Caki2 (cell line): ENCODE measurements around the gene PRSS22. TPM values are rescaled to one million over a fixed set of nuclear protein-coding genes. Genes with fewer than 3 reads are reported as not detected.

Source experiments
- DNase-seq: peaks from one replicate; pipeline ENCODE4 v3.0.0-alpha.2; 2015; ENCODE audit warnings: low read depth
- in situ Hi-C: cut with HindIII; loops from 2 replicates; pipeline ENCODE4 v1.10.0; 2016; ENCODE audit warnings: low sequenced_read_pairs, low pct_unique_long_range_greater_than_20kb, mixed read lengths
- total RNA-seq: library from RNA; depleted of rRNA; stranded (reverse); fragments of >200 nt; shearing (Covaris generic); gene quantifications from 2 replicates; pipeline ENCODE4 v1.2.3, GENCODE V29; 2014; ENCODE audit warnings: low replicate concordance

PRSS22 gene
- total RNA-seq, 1 experiment from 2014 or later, result not detected

GRCh38 chr16:2882650-2883457, 24.9 kb upstream of the PRSS22 start, which contains the start of gene FLYWCH2:
TSS of gene FLYWCH2 (plus strand) at chr16:2883215. CDS start at chr16:2896450, 13,235 bp downstream.
- in situ Hi-C loops, result no loop called here

GRCh38 chr16:2881783-2882649, 24.0 kb upstream of the PRSS22 start:
- in situ Hi-C loops, result no loop called here
- peak; percentile 30 for DNase-seq

More at GRCh38 chr16:2882650-2883457, 24.9 kb upstream of the PRSS22 start, which contains the start of gene FLYWCH2:
- peak; percentile 100 for DNase-seq

GRCh38 chr16:2879854-2880508, 22.0 kb upstream of the PRSS22 start:
- peak; percentile 29 for DNase-seq
- in situ Hi-C loops, result no loop called here

- in situ Hi-C loops, result no loop called here
- peak; percentile 79 for DNase-seq
Observed at GRCh38 chr16:2874912-2875362, 17.0 kb upstream of the PRSS22 start.

- DNase-seq, result no peak
- in situ Hi-C loops, result no loop called here
Observed at GRCh38 chr16:2874032-2874911, 16.3 kb upstream of the PRSS22 start.

- in situ Hi-C loops, result no loop called here
- DNase-seq, result no peak
Observed at GRCh38 chr16:2871926-2872325, 14.0 kb upstream of the PRSS22 start.

GRCh38 chr16:2867987-2868789, 10.2 kb upstream of the PRSS22 start:
- in situ Hi-C loops, result no loop called here
- peak; percentile 98 for DNase-seq

GRCh38 chr16:2867661-2867986, 9.7 kb upstream of the PRSS22 start:
- in situ Hi-C loops, result no loop called here
- DNase-seq, result no peak

- no peak for DNase-seq
- in situ Hi-C loops, result no loop called here
Observed at GRCh38 chr16:2866431-2866830, 8.5 kb upstream of the PRSS22 start.

GRCh38 chr16:2865651-2866050, 7.7 kb upstream of the PRSS22 start:
- DNase-seq, result no peak
- in situ Hi-C loops, result no loop called here

GRCh38 chr16:2860826-2861567, 3.0 kb upstream of the PRSS22 start:
- peak; percentile 70 for DNase-seq
- in situ Hi-C loops, result no loop called here

- in situ Hi-C loops, result no loop called here
- DNase-seq, result no peak
Observed at GRCh38 chr16:2859686-2860265, 1.8 kb upstream of the PRSS22 start.

- no peak for DNase-seq
- in situ Hi-C loops, result no loop called here
Observed at GRCh38 chr16:2858245-2859025, 465 bp upstream of the PRSS22 start.

GRCh38 chr16:2856686-2857450, 1.1 kb downstream of the PRSS22 start:
- in situ Hi-C loops, result no loop called here
- DNase-seq, result no peak
